Esophagus muscularis mucosa (tissue), 3 donors: Measurements from ENCODE around the gene ANKRD36C.
"Not testable (repeated sequence)": the region's sequence is repeated elsewhere in the genome, so short reads cannot be mapped to it uniquely, and the experiment has no call there.

Experiments used
- POLR2A ChIP-seq: fragments of 450-650 bp; IDR thresholded peaks from one replicate; pipeline ENCODE4 v1.6.1; 2017; ENCODE audit warnings: antibody characterized with exemption, moderate library complexity, mild to moderate bottlenecking, low read depth
- POLR2AphosphoS5 ChIP-seq, 2 donors: sonication (generic); formaldehyde crosslinking; IDR thresholded peaks; one replicate each; pipeline ENCODE4 v1.6.1; 2017; ENCODE audit warnings: antibody characterized with exemption in 2 of 2
- TF ChIP-seq, protein P1 (sequence below), 3 experiments: fragments of 200-600 bp in 2 of 3; fragments of 450-650 bp in 1 of 3; sonication (generic) in 2 of 3; IDR thresholded peaks; one replicate each; pipeline ENCODE4 v1.5.1; 2017 to 2019; ENCODE audit warnings: antibody characterized with exemption in 3 of 3, mild to moderate bottlenecking in 2 of 3, moderate library complexity in 1 of 3

DNA sequence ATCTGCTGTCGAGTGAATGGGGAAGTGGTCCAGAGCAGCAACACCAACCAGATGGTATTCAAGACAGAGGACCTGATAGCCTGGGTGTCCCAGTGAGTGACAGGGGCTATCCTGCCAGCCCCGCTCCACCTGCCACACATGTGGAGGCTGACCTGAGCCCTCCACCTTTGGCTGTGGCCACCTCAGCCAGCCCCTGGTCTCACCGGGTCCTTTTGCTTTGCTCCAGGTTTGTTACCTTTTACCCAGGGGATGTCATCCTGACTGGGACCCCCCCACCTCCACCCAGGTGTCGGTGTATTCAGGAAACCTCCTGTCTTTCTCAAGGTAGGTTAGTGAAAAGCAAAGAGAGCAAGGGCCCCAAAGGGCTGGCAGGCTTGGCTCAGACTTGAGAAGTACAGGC lies 29.5 kb upstream of the ANKRD36C start:
- TF ChIP-seq, protein P1, sequence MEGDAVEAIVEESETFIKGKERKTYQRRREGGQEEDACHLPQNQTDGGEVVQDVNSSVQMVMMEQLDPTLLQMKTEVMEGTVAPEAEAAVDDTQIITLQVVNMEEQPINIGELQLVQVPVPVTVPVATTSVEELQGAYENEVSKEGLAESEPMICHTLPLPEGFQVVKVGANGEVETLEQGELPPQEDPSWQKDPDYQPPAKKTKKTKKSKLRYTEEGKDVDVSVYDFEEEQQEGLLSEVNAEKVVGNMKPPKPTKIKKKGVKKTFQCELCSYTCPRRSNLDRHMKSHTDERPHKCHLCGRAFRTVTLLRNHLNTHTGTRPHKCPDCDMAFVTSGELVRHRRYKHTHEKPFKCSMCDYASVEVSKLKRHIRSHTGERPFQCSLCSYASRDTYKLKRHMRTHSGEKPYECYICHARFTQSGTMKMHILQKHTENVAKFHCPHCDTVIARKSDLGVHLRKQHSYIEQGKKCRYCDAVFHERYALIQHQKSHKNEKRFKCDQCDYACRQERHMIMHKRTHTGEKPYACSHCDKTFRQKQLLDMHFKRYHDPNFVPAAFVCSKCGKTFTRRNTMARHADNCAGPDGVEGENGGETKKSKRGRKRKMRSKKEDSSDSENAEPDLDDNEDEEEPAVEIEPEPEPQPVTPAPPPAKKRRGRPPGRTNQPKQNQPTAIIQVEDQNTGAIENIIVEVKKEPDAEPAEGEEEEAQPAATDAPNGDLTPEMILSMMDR (IDR thresholded peaks at IDR 0.05): not testable (repeated sequence)
- TF ChIP-seq POLR2A; POLR2AphosphoS5 (IDR thresholded peaks at IDR 0.05): not testable (repeated sequence)
